ENCODE results near the gene NRTN. TPM values are rescaled to one million over a fixed set of nuclear protein-coding genes. Genes with fewer than 3 reads are reported as not detected.

The NRTN gene
- total and polyA plus RNA-seq, 10 donors, result 0.29 to 2.3 (median 0.32) TPM; not detected in 5

DNA sequence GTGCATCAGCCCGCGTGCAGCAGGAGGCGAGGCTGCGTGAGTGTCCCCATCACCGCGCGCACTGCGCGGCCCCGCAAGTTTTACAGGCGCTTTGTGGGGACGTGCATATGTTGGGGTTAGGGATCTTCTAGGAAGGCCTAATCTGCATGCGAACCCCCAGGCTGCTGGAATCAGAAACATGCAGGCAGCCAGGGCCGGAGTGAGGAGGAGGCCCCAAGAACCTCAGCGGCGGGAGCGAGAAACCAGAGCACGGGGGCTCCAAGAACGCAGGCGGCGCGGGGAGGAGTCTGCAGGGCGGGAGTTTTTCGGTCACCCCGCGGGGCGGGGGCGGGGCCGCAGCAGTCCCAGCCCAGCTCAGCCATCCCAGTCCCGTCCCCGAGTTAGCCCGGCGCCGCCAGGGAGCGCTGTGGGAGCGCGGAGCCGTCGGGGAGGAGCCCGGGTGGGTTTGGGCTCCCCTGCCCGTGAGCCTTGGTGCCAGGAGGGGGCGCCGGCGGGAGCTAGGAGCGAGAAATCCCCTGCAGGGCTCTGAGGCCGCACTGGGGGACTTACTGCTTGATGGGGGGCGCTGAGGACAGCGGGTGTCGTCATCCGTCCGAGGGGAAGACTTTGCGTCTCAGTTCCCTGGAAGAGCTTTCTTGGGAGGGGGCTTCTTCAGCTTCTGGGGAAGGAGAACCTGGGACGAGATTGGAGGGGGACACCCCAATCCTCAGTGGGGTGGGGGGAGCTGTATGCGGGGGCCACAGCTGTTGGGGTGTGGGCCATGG, 933 bp upstream of the NRTN start:
- Histone ChIP-seq H3K9me3 (no peaks in the 10 kb centered on the region), H3K36me3 (no peaks in the 10 kb centered on the region), H3K4me1 (peaks cover 6 to 62% (median 32%) of the 10 kb centered on the region in 6 donors), H3K27ac (peak overlapping the region in 1 of 8 donors; percentile 16), H3K4me3 (peak overlapping the region in 7 of 8 donors; percentile 7 to 62 (median 29)), H3K27me3 (replicated peaks in 1 of 7) (peaks cover 0 to 71% (median 46%) of the 10 kb centered on the region in 7 donors)
- TF ChIP-seq POLR2A (IDR thresholded peaks at IDR 0.05) (no peak), POLR2AphosphoS5 (IDR thresholded peaks at IDR 0.05) (peak; percentile 44 to 79 (median 65))
- TF ChIP-seq, protein P1, sequence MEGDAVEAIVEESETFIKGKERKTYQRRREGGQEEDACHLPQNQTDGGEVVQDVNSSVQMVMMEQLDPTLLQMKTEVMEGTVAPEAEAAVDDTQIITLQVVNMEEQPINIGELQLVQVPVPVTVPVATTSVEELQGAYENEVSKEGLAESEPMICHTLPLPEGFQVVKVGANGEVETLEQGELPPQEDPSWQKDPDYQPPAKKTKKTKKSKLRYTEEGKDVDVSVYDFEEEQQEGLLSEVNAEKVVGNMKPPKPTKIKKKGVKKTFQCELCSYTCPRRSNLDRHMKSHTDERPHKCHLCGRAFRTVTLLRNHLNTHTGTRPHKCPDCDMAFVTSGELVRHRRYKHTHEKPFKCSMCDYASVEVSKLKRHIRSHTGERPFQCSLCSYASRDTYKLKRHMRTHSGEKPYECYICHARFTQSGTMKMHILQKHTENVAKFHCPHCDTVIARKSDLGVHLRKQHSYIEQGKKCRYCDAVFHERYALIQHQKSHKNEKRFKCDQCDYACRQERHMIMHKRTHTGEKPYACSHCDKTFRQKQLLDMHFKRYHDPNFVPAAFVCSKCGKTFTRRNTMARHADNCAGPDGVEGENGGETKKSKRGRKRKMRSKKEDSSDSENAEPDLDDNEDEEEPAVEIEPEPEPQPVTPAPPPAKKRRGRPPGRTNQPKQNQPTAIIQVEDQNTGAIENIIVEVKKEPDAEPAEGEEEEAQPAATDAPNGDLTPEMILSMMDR (IDR thresholded peaks at IDR 0.05 in 8 of 11, conservative IDR thresholded peaks at IDR 0.05 in 3 of 11), result peak; percentile 74 to 96 (median 91)
- intact Hi-C loops (cut with DNase I; ENCODE audit: low total_unique reads), result loop anchor here (5.0 kb wide), 1 partner anchor 88 kb away; no protein-coding TSS in a partner anchor
- 0 to 4% (median 1%) methylated on average over 24 to 54 of the region's 54 CpGs for WGBS, 5 donors
- peak; percentile 95 for DNase-seq

DNA sequence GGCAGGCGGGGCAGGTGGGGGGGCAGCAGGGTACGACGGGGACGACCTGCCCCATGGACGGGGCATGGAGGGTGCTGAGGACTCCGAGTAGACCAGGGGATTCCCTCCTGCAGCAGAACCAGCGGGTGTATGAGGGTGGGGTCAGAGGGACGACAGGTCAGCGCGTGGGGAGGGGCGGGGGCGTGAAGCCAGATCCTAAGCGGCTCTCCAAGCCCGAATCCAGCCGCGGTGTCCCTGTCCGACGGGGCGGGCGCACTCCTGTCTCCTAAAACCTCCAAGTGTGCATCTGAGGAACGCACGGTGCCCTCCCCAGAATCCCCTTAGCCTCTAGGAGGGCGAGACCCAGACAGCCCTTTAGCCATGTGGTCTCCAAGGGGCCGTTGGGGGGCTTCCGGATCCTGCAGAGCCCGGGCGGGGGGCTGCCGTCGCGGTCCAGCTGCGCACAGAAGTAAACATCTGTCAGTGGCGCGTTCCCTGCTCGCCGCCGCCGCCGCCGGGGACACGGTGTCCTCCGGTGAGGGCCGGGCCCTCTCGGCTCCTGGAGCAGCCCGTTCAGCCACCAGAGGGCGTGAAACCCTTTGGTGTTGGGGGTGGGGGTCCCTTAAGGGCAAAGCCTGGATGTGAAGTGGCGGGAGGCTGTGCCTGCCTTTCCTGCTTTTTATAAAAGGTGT, 730 bp downstream of the NRTN start:
- intact Hi-C loops (cut with DNase I; ENCODE audit: low total_unique reads), result no loop called here
- TF ChIP-seq POLR2A (IDR thresholded peaks at IDR 0.05) (no peak), POLR2AphosphoS5 (IDR thresholded peaks at IDR 0.05) (peak; percentile 6 to 80 (median 49))
- TF ChIP-seq, protein P1 (IDR thresholded peaks at IDR 0.05 in 8 of 11, conservative IDR thresholded peaks at IDR 0.05 in 3 of 11), result peak; percentile 20 to 83 (median 57)

DNA sequence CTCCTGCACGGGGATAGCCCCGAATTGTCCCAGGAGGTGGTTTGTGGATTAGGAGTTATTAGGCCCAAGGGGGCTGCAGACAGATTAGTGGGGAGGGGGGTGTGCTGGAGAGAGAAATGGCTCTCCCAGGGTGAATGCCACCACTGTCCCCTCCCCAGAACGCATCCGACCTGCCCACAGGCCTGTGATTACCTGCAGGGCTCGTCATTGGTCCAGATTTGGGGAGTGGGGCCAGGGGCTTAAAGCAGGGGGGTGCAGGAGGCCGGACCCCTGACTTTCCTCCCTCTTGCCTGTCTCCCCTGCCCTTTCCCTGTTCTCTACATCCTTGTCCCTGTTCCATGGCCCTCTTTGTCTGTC, 1.2 kb downstream of the NRTN start:
- Histone ChIP-seq H3K4me3 (peak overlapping the region in 1 of 8 donors; percentile 62), H3K36me3 (no peaks in the 10 kb centered on the region), H3K27ac (peak overlapping the region in 1 of 8 donors; percentile 57), H3K27me3 (replicated peaks in 1 of 7) (peaks cover 0 to 49% (median 37%) of the 10 kb centered on the region in 7 donors), H3K4me1 (peaks cover 6 to 41% (median 29%) of the 10 kb centered on the region in 6 donors), H3K9me3 (no peaks in the 10 kb centered on the region)
- DNase-seq, result no peak
- intact Hi-C loops (cut with DNase I; ENCODE audit: low total_unique reads), result no loop called here
- WGBS, 5 donors, result 30 to 67% (median 34%) methylated on average over 4 to 6 of the region's 6 CpGs
- TF ChIP-seq, protein P1 (IDR thresholded peaks at IDR 0.05 in 8 of 11, conservative IDR thresholded peaks at IDR 0.05 in 3 of 11), result peak in 4 of 11 experiments; percentile 1 to 22 (median 20)
- no peak for TF ChIP-seq POLR2A (IDR thresholded peaks at IDR 0.05)

More for the DNA sequence above, 730 bp downstream of the NRTN start:
- H3K27me3 ChIP-seq (replicated peaks in 1 of 7), result peaks cover 0 to 55% (median 43%) of the 10 kb centered on the region in 7 donors
- DNase-seq, result peak; percentile 85
- H3K36me3 ChIP-seq, result no peaks in the 10 kb centered on the region
- peak overlapping the region in 3 of 8 donors; percentile 12 to 62 (median 19) for H3K4me3 ChIP-seq
- WGBS, 5 donors, result 1 to 6% (median 3%) methylated on average over 6 to 46 of the region's 46 CpGs
- no peaks in the 10 kb centered on the region for H3K9me3 ChIP-seq
- H3K4me1 ChIP-seq, result peaks cover 6 to 47% (median 29%) of the 10 kb centered on the region in 6 donors
- peak overlapping the region in 1 of 8 donors; percentile 57 for H3K27ac ChIP-seq

DNA sequence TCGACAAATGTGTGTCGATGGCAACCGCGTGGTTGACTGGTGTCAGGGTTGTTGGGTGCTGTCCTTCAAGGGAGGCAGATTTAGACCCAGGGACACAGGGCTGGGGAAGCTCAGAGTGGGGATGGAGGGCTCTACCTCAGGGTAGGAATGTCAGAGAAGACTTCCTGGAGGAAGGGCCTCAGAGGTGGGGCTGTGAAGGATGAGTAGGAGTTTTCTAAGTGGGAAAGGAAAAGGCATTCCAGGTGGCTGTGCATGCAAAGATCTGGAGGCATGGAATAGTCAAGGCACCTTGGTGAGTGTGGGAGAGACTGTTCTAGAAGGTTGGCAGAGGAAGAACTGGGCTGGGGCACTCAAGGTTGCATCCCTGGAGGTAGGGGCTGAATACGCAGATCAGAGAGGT, 2.0 kb downstream of the NRTN start:
- 93 to 95% (median 94%) methylated on average over 5 of the region's 5 CpGs for WGBS, 5 donors
- intact Hi-C loops (cut with DNase I; ENCODE audit: low total_unique reads), result no loop called here
- Histone ChIP-seq H3K9me3 (no peaks in the 10 kb centered on the region), H3K27ac (no peak overlapping the region), H3K36me3 (no peaks in the 10 kb centered on the region), H3K4me3 (no peak overlapping the region), H3K4me1 (peaks cover 6 to 34% (median 26%) of the 10 kb centered on the region in 6 donors), H3K27me3 (replicated peaks in 1 of 7) (peaks cover 0 to 42% (median 29%) of the 10 kb centered on the region in 7 donors)
- no peak for TF ChIP-seq POLR2A (IDR thresholded peaks at IDR 0.05)
- TF ChIP-seq, protein P1 (IDR thresholded peaks at IDR 0.05 in 8 of 11, conservative IDR thresholded peaks at IDR 0.05 in 3 of 11), result no peak
- TF ChIP-seq POLR2AphosphoS5 (IDR thresholded peaks at IDR 0.05), result no peak
- DNase-seq, result no peak

All from spleen (tissue), 11 donors.